ENCODE results near the gene CEP128.
A peak's percentile ranks its signal among the peaks of the same experiment; 100 is the strongest.

Gene CEP128

DNA sequence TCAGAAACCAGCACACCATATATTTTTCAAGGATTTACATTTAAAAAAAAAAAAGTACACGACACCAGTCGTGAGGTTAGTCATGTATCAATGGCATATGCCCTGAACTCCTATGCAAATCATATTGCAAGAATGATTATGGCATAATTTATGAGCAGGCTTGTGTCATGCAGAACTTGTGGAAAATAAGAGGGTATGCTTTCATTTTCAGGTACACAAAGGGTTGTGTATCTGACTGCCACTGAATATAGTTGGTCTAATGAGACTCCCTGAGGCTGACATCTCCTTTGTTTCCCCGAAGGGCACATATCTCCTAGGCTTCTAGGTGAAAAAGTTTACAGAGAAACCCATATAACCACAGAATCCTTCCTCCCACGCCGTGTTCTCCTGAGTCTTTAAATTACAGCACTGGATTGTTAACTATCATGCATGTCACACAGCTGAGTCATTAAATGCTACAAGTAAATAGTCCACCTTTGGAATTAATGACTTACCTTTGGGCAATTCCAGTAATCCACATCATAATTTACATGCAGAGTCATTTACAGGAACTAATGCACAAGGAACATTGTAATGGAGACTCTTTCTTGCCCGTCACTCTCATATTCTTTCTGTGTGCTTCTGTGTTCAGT, 373.5 kb downstream of the CEP128 start:
- peak; percentile 91 to 96 for DNase-seq
- Histone ChIP-seq H3K4ac (ENCODE audit: low read depth, low read length) (no peak overlapping the region), H3K4me2 (ENCODE audit: low read length) (no peak overlapping the region), H3K4me3 (ENCODE audit: low read depth, low read length) (no peak overlapping the region), H4K91ac (ENCODE audit: low read depth, low read length) (no peak overlapping the region), H3K9ac (ENCODE audit: low read length) (no peak overlapping the region), H2BK5ac (ENCODE audit: low read depth, low read length, poor library complexity) (no peak overlapping the region), H3K14ac (ENCODE audit: low read length) (no peak overlapping the region), H2AFZ (ENCODE audit: insufficient read depth, low read length, poor library complexity) (no peak overlapping the region), H3K18ac (ENCODE audit: low read length) (no peak overlapping the region), H4K12ac (ENCODE audit: low read depth, low read length) (no peak overlapping the region), H4K8ac (ENCODE audit: low read depth, low read length) (no peak overlapping the region), H2AK5ac (ENCODE audit: low read length) (no peak overlapping the region), H3K79me1 (ENCODE audit: low read length) (peaks cover 10% of the 10 kb centered on the region), H3K27ac (ENCODE audit: low read depth, low read length) (no peak overlapping the region), H3K23ac (ENCODE audit: low read length) (no peak overlapping the region), H3K4me1 (ENCODE audit: control insufficient read depth in 1 of 2, insufficient read depth in 2 of 2, low read length in 2 of 2) (peaks cover 3 to 13% of the 10 kb centered on the region in 2 experiments), H3K36me3 (ENCODE audit: control insufficient read depth in 1 of 2, insufficient read depth in 2 of 2, low read length in 2 of 2) (no peaks in the 10 kb centered on the region), H2BK120ac (ENCODE audit: insufficient read depth, low read length, poor library complexity) (no peak overlapping the region), H3K9me3 (ENCODE audit: insufficient read depth, low read depth, low read length) (no peaks in the 10 kb centered on the region), H3K79me2 (ENCODE audit: control insufficient read depth, insufficient read depth, low read length, poor library complexity) (no peaks in the 10 kb centered on the region), H2BK12ac (ENCODE audit: low read length) (no peak overlapping the region), H3K27me3 (ENCODE audit: insufficient read depth, low read length) (no peaks in the 10 kb centered on the region)
- no CpG with 5 or more reads among the region's 6 CpGs for WGBS (ENCODE audit: extremely low coverage, insufficient coverage, insufficient read length)

DNA sequence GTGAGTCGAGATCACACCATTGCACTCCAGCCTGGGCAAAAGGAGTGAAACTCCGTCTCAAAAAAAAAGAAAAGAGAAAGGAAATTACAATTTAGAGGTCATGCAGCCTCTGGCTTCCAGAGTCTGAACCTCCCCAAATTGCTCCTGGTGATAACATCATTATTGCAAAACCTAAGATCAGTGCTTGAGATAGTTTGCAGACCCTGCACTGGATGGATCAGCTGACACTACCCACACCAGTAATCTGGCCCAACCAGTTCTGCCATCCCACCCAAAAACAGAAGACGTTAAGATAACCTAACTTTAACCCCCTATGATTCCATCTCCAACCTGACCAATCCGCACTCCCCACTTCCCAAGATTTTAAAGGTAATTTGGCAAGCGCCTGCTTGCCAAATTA, 376.5 kb downstream of the CEP128 start:
- no peak overlapping the region for H3K4me3 ChIP-seq (ENCODE audit: low read depth, low read length)
- no peak overlapping the region for H2AFZ ChIP-seq (ENCODE audit: insufficient read depth, low read length, poor library complexity)
- H2BK12ac ChIP-seq (ENCODE audit: low read length) = peak overlapping the region; percentile 49
- H3K79me1 ChIP-seq (ENCODE audit: low read length) = peaks cover 10% of the 10 kb centered on the region
- H2AK5ac ChIP-seq (ENCODE audit: low read length) = no peak overlapping the region
- no peaks in the 10 kb centered on the region for H3K9me3 ChIP-seq (ENCODE audit: insufficient read depth, low read depth, low read length)
- no peak overlapping the region for H4K8ac ChIP-seq (ENCODE audit: low read depth, low read length)
- H3K36me3 ChIP-seq (ENCODE audit: control insufficient read depth in 1 of 2, insufficient read depth in 2 of 2, low read length in 2 of 2) = no peaks in the 10 kb centered on the region
- H3K27ac ChIP-seq (ENCODE audit: low read depth, low read length) = peak overlapping the region; percentile 79
- WGBS (ENCODE audit: extremely low coverage, insufficient coverage, insufficient read length) = no CpG with 5 or more reads among the region's 5 CpGs
- H2BK5ac ChIP-seq (ENCODE audit: low read depth, low read length, poor library complexity) = no peak overlapping the region
- DNase-seq = peak; percentile 11 to 62
- no peak overlapping the region for H3K23ac ChIP-seq (ENCODE audit: low read length)
- H4K91ac ChIP-seq (ENCODE audit: low read depth, low read length) = no peak overlapping the region
- peak overlapping the region; percentile 25 for H3K4me2 ChIP-seq (ENCODE audit: low read length)
- no peaks in the 10 kb centered on the region for H3K27me3 ChIP-seq (ENCODE audit: insufficient read depth, low read length)
- H2BK120ac ChIP-seq (ENCODE audit: insufficient read depth, low read length, poor library complexity) = no peak overlapping the region
- peaks cover 3 to 13% of the 10 kb centered on the region in 2 experiments for H3K4me1 ChIP-seq (ENCODE audit: control insufficient read depth in 1 of 2, insufficient read depth in 2 of 2, low read length in 2 of 2)
- no peak overlapping the region for H4K12ac ChIP-seq (ENCODE audit: low read depth, low read length)
- H3K14ac ChIP-seq (ENCODE audit: low read length) = no peak overlapping the region
- no peak overlapping the region for H3K4ac ChIP-seq (ENCODE audit: low read depth, low read length)
- no peaks in the 10 kb centered on the region for H3K79me2 ChIP-seq (ENCODE audit: control insufficient read depth, insufficient read depth, low read length, poor library complexity)
- H3K9ac ChIP-seq (ENCODE audit: low read length) = no peak overlapping the region
- H3K18ac ChIP-seq (ENCODE audit: low read length) = no peak overlapping the region

DNA sequence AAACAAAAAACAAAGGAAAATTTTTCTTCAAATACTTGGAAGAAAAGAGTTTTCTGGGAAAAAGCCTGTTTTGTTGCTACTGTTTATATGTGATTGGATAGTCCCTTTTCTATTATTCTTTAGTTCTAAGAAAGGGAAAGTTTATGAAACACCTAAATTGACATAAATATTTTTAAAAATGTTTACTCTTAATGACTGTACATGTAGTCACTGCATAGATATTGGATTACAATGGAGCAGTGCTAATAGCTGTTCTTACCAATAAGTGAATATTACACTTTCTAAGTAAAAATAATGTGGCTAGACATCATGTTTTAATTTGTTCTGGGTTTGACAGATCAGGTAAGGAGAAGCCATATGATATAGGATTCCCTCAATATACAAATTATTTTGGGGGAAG, 377.5 kb downstream of the CEP128 start:
- Histone ChIP-seq H3K4me1 (ENCODE audit: control insufficient read depth in 1 of 2, insufficient read depth in 2 of 2, low read length in 2 of 2) (peaks cover 3 to 13% of the 10 kb centered on the region in 2 experiments), H2AK5ac (ENCODE audit: low read length) (no peak overlapping the region), H3K9ac (ENCODE audit: low read length) (no peak overlapping the region), H4K12ac (ENCODE audit: low read depth, low read length) (no peak overlapping the region), H3K4ac (ENCODE audit: low read depth, low read length) (no peak overlapping the region), H2BK12ac (ENCODE audit: low read length) (no peak overlapping the region), H3K4me3 (ENCODE audit: low read depth, low read length) (no peak overlapping the region), H3K27me3 (ENCODE audit: insufficient read depth, low read length) (no peaks in the 10 kb centered on the region), H2BK120ac (ENCODE audit: insufficient read depth, low read length, poor library complexity) (no peak overlapping the region), H3K36me3 (ENCODE audit: control insufficient read depth in 1 of 2, insufficient read depth in 2 of 2, low read length in 2 of 2) (no peaks in the 10 kb centered on the region), H3K27ac (ENCODE audit: low read depth, low read length) (no peak overlapping the region), H4K8ac (ENCODE audit: low read depth, low read length) (no peak overlapping the region), H3K4me2 (ENCODE audit: low read length) (no peak overlapping the region), H3K14ac (ENCODE audit: low read length) (no peak overlapping the region), H2AFZ (ENCODE audit: insufficient read depth, low read length, poor library complexity) (no peak overlapping the region), H3K23ac (ENCODE audit: low read length) (no peak overlapping the region), H3K18ac (ENCODE audit: low read length) (no peak overlapping the region), H3K79me1 (ENCODE audit: low read length) (peaks cover 10% of the 10 kb centered on the region), H4K91ac (ENCODE audit: low read depth, low read length) (no peak overlapping the region), H2BK5ac (ENCODE audit: low read depth, low read length, poor library complexity) (no peak overlapping the region), H3K79me2 (ENCODE audit: control insufficient read depth, insufficient read depth, low read length, poor library complexity) (no peaks in the 10 kb centered on the region), H3K9me3 (ENCODE audit: insufficient read depth, low read depth, low read length) (no peaks in the 10 kb centered on the region)
- no peak for DNase-seq

DNA sequence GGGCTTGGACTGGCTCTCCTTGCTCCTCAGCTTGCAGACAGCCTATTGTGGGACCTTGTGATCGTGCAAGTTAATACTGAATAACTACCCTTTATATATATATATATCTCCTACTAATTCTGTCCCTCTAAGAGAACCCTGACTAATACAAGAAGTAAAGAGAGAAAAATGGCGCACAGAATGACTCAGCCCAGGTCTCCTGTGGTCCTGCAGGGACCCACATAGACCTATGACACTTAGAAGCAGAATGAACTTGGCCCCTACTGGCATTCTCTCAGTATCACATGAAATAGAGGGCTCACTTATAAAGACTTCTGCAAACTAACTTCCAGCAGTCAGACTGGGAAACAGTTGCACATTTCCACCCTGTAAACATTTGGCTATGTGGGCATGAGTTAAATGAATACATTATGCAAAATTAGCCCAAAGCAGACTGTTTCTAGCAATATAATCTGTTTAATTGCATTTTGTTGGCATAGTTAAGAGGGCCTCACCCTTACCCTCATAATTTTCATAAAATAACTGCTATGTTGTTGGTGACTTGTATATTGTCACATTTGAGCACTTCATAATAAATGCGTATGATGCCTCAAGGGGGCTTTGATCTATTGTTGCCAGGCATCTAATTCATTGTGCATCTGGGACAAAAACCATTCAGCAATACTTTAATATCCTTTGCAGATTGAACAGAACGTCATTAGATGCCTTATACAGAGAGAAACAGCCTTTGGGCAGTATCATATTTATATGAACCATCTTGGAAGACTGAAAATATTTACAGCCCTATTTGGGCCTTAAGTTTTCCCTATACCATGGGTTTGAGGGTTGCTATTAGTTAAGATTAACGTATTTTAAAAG, 380.5 kb downstream of the CEP128 start:
- Histone ChIP-seq H3K36me3 (ENCODE audit: control insufficient read depth in 1 of 2, insufficient read depth in 2 of 2, low read length in 2 of 2) (no peaks in the 10 kb centered on the region), H3K4me3 (ENCODE audit: low read depth, low read length) (no peak overlapping the region), H3K4me2 (ENCODE audit: low read length) (no peak overlapping the region), H3K23ac (ENCODE audit: low read length) (no peak overlapping the region), H3K9ac (ENCODE audit: low read length) (no peak overlapping the region), H2AFZ (ENCODE audit: insufficient read depth, low read length, poor library complexity) (no peak overlapping the region), H3K4me1 (ENCODE audit: control insufficient read depth in 1 of 2, insufficient read depth in 2 of 2, low read length in 2 of 2) (peaks cover 3 to 5% of the 10 kb centered on the region in 2 experiments), H3K27ac (ENCODE audit: low read depth, low read length) (no peak overlapping the region), H3K14ac (ENCODE audit: low read length) (no peak overlapping the region), H3K27me3 (ENCODE audit: insufficient read depth, low read length) (no peaks in the 10 kb centered on the region), H4K12ac (ENCODE audit: low read depth, low read length) (no peak overlapping the region), H3K9me3 (ENCODE audit: insufficient read depth, low read depth, low read length) (no peaks in the 10 kb centered on the region), H2BK120ac (ENCODE audit: insufficient read depth, low read length, poor library complexity) (no peak overlapping the region), H3K4ac (ENCODE audit: low read depth, low read length) (no peak overlapping the region), H2AK5ac (ENCODE audit: low read length) (no peak overlapping the region), H3K79me2 (ENCODE audit: control insufficient read depth, insufficient read depth, low read length, poor library complexity) (no peaks in the 10 kb centered on the region), H4K8ac (ENCODE audit: low read depth, low read length) (no peak overlapping the region), H2BK12ac (ENCODE audit: low read length) (no peak overlapping the region), H4K91ac (ENCODE audit: low read depth, low read length) (no peak overlapping the region), H3K18ac (ENCODE audit: low read length) (no peak overlapping the region), H3K79me1 (ENCODE audit: low read length) (peaks cover 4% of the 10 kb centered on the region), H2BK5ac (ENCODE audit: low read depth, low read length, poor library complexity) (no peak overlapping the region)
- DNase-seq = no peak
- WGBS (ENCODE audit: extremely low coverage, insufficient coverage, insufficient read length) = no CpG with 5 or more reads among the region's 5 CpGs
